OCI-LY7 (cell line): ENCODE data around the gene PPM1G.

ENCODE experiments used
- CTCF ChIP-seq: fragments of 200-600 bp; sonication (generic); conservative IDR thresholded peaks from 2 replicates; pipeline ENCODE4 v1.5.1; 2014; ENCODE audit warnings: mild to moderate bottlenecking, antibody characterized with exemption, low read length, moderate library complexity, mixed read lengths
- EZH2phosphoT487 ChIP-seq: fragments of 200-600 bp; sonication (generic); IDR thresholded peaks from 2 replicates; pipeline ENCODE4 v1.6.1; 2018; ENCODE audit warnings: low read depth, borderline replicate concordance, mild to moderate bottlenecking, mixed run types, antibody characterized with exemption, low read length, moderate library complexity, mixed read lengths

- no peak for TF ChIP-seq CTCF
- TF ChIP-seq EZH2phosphoT487 = no peak
Measured at GRCh38 chr2:27398962-27399361, 10.4 kb downstream of the PPM1G start.
